HG02970 (cell line): ENCODE results near the gene PRKCH.
"Not testable (repeated sequence)": the region's sequence is repeated elsewhere in the genome, so short reads cannot be mapped to it uniquely, and the experiment has no call there.

Experiments used
- ATAC-seq: cut with Tn5 transposase; IDR thresholded peaks from one replicate; pipeline ENCODE4 v1.9.1; 2021; ENCODE audit warnings: mild to moderate bottlenecking, moderate library complexity, moderate number of reproducible peaks; ENCODE audit not compliant: unreplicated experiment, low FRiP score

PRKCH gene

DNA sequence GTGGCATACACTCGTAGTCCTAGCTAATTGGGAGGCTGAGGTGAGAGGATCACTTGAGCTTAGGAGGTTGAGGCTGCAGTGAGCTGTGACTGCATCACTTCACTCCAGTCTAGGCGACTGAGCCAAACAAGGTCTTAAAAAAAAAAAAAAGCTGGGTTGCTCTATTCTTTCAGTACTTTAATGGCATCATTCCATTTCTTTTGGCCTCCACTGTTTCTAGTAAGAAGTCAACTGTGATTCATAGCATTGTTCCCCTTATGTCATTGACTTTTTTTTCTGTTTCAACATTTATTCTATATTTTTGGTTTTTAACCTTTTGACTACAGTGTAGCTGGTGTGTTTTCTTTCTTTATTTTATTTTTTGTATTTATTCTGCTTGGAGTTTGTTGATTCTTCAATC, 16.7 kb upstream of the PRKCH start:
- ATAC-seq = no peak

DNA sequence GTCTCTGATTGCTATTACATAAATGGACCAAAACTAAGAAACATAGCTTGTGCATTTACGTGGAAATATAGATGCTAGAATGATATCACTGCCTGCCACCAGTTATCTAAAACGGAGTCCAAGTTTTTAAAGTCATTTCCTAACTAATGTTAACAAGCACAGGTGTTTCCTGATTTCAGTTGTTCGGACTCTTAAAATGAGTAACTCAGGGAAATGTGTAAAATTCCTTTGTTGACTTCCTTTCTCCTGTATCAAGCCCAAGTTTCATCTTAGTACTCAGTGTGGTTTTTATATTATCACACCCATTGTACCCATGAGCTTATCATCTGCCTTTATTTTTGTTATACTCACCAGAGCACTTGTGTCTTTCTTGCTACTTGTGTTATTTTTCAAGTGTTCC, 13.2 kb upstream of the PRKCH start:
- ATAC-seq = no peak

DNA sequence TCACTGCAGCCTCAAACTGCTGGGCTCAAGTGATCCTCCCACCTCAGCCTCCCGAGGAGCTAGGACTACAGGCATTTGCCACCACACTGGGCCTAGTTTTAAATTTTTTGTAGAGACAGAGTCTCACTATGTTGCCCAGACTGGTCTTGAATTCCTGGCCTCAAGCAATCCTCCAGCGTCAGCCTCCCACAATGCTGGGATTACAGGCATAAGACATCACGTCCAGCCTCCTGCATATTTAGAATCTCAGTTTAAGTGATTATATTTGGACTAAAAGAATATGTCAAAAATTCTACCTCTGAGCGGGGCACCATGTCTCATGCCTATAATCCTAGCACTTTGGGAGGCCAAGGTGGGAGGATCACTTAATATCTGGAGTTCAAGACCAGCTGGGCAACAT, 12.7 kb upstream of the PRKCH start:
- not testable (repeated sequence) for ATAC-seq

GRCh38 chr14:61315313-61315712, 6.1 kb upstream of the PRKCH start:
- ATAC-seq = no peak

DNA sequence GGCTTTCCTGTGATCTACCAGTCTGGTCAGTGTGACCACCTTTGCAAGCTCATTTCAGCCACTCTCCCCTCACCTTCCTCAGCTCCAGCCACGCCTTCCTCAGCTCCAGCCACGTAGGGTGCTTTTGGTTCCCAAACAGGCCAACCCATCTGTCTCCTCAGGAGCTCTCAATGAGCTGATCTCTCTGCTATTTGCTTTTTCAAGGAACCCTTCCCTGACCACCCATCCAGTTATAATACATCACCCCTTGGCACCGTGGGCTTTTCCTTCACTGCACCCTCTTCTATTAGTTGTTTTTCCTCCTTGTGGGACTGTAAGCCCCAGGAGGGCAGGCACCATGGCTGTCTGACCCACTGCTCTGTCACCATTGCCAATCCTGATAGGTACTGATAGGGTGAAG, 2.3 kb upstream of the PRKCH start:
- no peak for ATAC-seq

DNA sequence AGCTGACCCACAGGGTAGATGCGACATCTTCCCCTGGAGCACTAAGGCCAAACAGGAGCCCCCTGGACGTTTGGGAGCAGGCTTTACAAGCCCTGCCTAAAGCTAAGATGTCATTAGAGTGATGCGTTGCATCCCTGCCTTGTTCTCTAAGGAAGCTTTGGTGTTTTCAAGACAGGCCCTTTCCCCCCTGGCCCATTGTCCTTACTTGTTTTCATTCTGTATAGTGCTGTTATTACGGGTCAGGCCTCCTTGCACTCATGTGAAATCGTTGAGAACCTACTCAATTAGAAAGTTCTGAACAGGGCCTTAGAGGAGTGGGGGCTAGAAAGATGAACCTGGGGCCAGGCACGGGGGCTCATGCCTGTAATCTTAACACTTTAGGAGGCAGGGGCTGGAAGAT, 1.7 kb upstream of the PRKCH start:
- ATAC-seq = no peak

- ATAC-seq = not testable (repeated sequence)
Measured at GRCh38 chr14:61320170-61320569, 1.2 kb upstream of the PRKCH start.

- ATAC-seq = no peak
Measured at GRCh38 chr14:61320806-61321384, 484 bp upstream of the PRKCH start.

DNA sequence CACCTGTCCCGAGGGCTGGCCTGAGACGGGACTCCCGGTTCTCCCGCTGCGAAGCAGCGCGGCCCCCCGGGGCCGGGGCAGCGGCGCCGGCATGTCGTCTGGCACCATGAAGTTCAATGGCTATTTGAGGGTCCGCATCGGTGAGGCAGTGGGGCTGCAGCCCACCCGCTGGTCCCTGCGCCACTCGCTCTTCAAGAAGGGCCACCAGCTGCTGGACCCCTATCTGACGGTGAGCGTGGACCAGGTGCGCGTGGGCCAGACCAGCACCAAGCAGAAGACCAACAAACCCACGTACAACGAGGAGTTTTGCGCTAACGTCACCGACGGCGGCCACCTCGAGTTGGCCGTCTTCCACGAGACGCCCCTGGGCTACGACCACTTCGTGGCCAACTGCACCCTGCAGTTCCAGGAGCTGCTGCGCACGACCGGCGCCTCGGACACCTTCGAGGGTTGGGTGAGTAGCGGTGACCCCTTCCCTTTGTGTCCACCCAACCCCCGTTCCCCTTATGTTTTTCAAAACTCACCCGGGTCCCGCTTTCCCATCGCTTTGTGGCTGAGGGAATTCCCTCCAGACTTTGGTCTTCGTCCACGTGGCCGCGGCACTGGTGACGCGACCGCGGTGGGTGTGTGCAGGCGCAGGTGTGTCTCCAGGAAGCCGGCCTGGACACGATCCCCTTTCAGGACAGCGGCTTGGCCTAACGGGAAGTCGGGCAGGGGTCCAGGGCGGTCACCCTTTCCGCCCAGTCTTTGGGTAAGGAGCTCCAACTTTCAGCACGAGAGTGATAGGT, 826 bp downstream of the PRKCH start:
- no peak for ATAC-seq

DNA sequence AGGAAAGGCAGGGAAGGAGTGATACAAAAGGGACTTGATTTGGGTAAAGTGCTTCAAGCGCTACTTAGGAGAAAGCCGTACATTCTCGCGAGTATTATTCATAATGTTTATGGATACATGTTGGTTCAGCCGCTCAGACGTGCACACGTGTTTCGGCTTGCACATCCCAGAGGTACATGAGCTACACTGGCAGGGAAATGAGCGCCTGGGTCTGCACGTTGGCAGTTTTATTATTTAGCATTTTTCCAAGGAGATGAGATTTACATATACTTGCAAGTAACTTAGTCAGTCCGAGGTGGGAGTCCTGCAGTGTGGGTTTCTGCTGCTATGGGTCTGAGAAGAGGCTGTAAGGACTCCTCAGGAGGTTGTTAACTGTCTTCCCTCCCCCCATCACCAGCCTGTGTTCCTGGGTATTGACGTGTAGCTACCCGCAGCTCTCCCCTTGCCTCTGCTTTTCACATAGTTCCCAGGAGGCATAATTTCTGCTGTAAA, 1.5 kb downstream of the PRKCH start:
- no peak for ATAC-seq

GRCh38 chr14:61323970-61324369, 2.6 kb downstream of the PRKCH start:
- no peak for ATAC-seq

GRCh38 chr14:61325166-61325565, 3.8 kb downstream of the PRKCH start:
- ATAC-seq = no peak

GRCh38 chr14:61326146-61326545, 4.8 kb downstream of the PRKCH start:
- ATAC-seq = no peak

GRCh38 chr14:61326847-61327246, 5.5 kb downstream of the PRKCH start:
- ATAC-seq = no peak

- ATAC-seq = no peak
Measured at GRCh38 chr14:61328626-61329262, 7.4 kb downstream of the PRKCH start.

DNA sequence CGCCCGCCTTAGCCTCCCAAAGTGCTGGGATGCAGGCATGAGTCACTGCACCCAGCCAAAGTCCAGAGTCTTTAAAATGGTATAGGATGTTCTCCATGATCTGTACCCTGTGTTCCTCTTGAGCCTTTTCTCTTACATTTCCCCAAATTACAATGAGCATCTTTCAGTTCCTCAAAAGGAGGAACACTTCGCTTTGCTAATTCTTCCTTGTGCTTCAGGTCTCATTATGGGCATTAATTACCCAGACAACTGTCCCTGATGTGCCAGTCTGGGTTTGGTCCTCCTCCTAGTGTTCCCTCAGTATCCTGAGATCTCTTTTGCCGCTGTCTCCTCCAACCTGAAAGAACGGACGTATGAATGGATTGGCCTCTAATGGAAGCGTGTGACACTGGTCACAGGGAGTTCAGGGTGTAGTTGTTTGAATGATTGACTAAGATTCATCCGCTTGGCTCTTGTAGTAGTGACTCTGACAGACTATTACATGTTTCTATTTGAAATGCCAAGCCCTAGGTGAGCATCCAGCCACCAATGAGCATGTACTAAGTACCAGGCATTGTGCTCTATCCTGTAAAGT, 8.2 kb downstream of the PRKCH start:
- no peak for ATAC-seq

DNA sequence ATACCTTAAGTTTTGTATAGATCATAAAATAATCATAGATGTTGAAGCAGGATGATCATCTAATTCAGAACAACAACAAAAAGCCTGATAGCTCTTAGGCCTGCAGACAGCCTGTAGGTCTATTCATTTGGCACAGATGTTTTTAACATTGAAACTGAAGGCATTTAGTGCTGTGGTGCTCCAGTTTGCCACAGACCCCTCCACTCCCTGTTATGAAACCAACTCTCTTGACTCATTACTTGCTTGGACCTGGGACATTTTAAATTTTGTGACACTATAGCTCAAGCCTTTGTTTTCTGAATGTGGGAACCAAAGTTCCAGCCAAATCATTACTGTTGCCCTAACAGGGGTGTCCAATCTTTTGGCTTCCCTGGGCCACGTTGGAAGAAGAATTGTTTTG, 9.1 kb downstream of the PRKCH start:
- ATAC-seq = no peak

- no peak for ATAC-seq
Measured at GRCh38 chr14:61331992-61332657, 10.7 kb downstream of the PRKCH start.

DNA sequence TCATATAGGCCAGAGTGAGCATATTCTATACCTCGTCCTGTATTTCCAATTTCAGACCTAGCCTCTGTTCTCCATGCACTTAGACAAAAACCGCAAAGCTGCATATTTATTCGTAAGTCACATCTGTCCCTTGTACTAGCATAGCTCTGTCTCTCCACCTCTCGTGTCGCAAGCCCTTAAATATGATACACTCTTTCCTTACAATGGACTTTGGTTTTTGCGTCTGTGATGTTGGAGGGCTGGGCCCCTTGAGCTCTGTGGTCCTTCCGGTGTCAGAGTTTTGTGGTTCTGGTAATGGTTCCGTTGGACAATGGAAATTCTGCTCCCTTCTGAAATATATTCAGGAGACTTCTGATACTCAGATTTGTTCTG, 11.3 kb downstream of the PRKCH start:
- ATAC-seq = no peak

- no peak for ATAC-seq
Measured at GRCh38 chr14:61333087-61333486, 11.7 kb downstream of the PRKCH start.

DNA sequence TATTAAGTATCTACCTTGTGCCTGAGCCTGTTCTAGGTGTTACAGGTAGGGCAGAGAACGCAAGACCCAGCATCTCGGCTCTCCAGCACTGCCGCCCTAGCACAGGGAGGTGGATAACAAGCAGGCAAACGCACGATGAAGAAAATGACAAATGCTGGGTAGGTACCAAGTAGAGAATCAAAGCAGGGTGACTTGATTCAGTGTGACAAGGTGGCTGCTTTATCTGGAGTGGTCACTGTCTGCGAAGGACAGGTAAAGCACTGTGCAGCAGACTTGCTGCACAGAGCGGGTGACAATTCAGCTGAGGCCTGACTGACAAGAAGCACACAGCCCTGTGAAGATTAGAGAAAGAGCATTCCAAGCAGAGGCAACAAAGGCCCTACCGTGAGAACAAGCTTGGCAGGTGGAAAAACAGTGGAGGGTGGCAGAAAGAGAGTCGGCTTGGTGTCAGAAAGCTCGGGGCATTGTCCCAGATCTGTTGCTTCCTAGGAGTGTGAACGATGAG, 12.9 kb downstream of the PRKCH start:
- ATAC-seq = no peak
